ACHN (cell line): Measurements from ENCODE around the gene C2orf74.
A peak's percentile ranks its signal among the peaks of the same experiment; 100 is the strongest.

Source experiments
- DNase-seq: peaks from one replicate; pipeline ENCODE4 v3.0.0-alpha.2; 2015
- in situ Hi-C: cut with HindIII; loops from 2 replicates; pipeline ENCODE4 v1.10.0; 2017; ENCODE audit warnings: low sequenced_read_pairs, low pct_ligation_motif_present, low pct_unique_long_range_greater_than_20kb

Gene C2orf74

DNA sequence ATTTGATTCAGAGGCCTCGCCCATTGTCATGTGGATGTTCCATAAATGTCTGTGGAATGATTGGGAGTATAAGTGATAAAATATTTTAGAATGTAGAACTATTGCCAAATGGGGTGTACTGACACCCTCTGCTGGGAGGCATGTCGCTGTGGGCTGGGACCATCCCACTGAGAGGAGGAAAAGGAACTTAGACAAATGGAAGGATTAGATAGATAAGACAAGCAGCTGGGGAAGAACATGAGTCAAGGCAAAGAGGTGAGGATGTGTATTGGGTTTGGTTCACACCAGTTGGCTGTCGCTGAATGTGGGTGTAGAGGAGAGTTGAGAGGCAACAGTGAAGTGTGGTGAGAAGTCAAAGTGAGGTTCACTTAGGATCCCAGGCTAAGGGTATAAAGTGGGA, 4.0 kb downstream of the C2orf74 start:
- in situ Hi-C loops = no loop called here
- DNase-seq = no peak

- DNase-seq = no peak
- in situ Hi-C loops = no loop called here
Measured at GRCh38 chr2:61167579-61167978, 5.6 kb downstream of the C2orf74 start.

GRCh38 chr2:61172671-61173070, 10.7 kb downstream of the C2orf74 start:
- no peak for DNase-seq
- in situ Hi-C loops = no loop called here

GRCh38 chr2:61173116-61173515, 11.1 kb downstream of the C2orf74 start:
- in situ Hi-C loops = no loop called here
- DNase-seq = no peak

DNA sequence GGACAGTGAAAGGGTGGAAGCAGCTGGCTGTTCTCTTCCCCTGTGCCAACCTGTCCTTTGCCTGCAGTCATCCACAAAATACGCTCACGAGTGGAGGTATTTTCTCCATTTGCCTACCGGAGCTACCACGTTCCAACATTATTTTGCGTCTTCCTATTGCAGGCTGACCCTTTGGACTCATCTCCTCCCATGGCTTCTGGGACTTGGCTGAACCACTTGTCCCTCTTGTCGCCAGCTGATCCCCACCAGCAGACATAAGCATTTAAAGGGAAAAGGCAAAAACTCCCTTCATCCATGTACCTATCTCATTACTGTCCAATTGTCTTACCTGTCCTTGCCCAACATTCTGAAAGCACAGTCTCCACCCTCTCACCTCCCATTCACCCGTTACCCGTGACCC, 13.0 kb downstream of the C2orf74 start:
- in situ Hi-C loops = no loop called here
- DNase-seq = no peak

DNA sequence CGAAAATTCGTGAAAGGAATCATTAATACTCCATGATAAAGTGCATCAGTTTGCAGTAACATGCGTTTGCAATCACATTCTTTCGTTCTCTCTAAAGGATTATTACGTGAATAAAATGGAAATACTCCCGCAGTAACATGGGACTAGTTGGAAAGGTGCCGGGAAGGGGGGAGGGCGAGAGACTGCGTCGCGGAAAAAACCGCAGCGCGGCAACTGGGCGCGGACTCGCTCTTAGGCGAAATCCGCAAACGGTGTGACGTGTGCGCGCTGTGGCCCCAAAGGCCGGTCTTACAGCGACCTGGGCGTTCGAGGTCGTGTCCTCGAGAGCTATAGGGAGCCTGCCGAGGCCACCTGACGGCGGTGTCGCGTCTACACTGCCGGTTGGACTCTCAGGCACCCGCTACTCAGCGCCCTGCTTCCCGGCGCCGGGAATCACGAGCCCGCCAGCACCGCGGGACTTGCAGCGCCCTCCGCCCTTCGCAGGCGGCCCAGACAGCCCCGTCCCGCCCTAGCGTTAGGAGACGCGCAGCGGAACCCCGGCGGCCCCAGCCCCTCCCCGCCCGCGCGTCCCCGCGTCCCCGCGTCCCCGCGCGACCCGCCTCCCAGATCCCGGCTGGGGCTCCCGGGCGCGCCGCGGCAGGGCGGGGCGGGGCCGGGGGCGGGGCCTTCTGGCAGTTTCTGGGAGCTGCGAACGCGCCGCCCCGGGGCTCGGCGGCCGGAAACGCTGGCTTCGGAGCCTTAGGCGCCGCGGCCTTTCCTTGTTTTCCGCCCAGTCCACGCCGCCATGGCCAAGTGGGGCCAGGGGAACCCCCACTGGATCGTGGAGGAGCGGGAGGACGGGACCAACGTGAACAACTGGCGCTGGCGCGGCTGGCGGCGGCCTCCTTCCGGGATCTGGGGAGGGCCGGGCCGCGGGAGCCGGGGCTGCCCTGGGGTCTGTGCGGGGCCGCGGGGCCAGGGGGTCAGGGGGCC, 15.1 kb downstream of the C2orf74 start:
- peak; percentile 95 for DNase-seq
- in situ Hi-C loops = no loop called here

DNA sequence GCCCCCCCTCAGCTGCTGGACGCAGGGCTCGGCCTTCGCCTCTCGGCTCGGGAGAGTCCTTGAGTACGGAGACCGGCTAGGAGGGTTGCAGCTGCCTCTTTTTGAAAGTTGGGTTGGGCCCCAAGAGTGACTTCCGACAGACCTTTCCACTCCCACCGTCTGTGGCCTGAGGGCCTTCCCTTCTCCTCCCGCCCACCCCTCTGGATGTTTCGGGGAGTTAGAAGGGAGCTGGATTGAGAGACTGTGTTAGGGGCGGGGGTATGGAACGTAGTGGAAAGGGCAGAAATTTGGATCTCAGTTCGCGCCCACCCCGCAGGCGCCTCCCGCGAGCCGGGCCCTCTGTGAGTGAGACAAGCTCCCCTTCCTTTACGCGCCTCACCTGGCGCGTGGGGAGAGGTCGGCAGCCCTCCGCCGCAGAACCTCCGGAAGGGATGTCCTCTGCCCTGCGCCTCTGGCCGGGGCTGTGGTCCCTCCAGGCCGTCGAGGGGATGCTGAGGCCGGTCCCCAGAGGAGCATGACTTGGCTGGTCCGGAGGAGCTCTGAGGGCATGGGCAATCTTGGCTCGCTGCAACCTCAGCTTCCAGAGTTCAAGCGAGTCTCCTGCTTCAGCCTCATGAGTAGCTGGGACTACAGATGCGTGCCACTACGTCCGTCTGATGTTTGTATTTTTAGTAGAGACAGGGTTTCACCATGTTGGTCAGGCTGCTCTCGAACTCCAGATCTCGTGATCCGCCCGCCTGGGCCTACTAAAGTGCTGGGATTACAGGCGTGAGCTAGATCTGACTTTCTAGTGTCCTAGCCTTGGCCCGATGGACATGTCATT, 15.9 kb downstream of the C2orf74 start:
- in situ Hi-C loops = no loop called here
- DNase-seq = peak; percentile 37

DNA sequence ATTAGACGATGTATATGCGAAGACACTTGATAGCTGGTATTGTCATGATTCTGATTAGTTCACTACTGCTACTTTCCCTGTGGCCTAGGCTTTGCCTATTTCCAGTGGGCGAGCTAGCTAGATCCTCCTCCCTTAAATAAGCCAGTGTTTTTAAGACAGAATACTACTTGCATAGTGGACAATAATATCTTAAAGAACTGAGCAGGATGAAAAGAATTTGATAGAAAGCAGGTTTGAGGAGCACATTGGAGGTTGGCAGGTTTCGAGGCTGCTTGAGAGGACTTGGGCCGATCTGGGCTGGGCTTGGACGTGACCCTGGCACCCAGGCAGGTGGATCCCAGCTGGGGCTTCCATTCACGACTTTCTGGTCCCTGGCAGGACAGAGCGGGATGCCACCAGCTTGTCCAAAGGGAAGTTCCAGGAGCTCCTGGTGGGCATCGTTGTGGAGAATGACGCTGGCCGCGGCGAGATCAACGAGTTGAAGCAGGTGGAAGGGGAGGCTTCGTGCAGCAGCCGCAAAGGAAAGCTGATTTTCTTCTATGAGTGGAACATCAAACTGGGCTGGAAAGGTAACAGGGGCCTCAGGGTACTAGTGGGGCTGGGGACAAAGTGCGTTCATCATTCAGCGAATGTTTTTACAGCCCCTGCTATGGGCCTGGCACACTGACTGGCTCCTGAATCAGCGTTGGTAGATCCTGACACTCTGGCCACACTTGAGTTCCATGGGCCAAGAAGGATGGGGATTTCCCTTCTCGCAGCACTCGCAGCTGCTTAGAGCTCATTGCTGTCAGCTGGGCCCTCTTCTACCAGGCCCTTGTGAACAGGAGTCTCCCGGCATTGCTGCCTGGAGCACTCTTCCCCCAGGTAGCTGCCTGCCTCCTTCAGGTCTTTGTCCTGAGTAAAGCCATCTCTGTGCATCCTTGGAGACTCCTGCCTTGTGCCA, 16.9 kb downstream of the C2orf74 start:
- peak; percentile 16 for DNase-seq

GRCh38 chr2:61179701-61180639, 18.0 kb downstream of the C2orf74 start:
- DNase-seq = no peak
- in situ Hi-C loops = no loop called here

More for the DNA sequence above, 16.9 kb downstream of the C2orf74 start:
- in situ Hi-C loops = no loop called here

DNA sequence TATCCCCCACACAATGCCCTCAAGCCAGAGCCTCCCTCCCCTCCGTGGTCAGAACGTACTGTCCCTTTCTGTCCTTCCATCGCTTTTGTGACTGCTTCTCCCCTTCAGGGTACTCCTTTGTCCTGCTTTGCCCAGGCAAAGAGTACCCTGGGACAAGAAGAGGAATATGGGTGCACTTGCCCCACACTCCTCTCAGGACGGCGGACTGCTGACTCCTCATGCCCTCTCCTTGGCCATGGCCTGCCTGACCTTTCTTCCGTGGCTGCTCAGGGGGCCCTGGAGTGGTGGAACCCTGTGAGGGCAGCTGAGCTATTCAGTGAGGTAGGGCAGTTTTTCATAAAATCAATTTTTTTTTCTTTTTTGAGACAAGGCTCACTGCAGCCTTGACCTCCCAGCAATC, 18.7 kb downstream of the C2orf74 start:
- no peak for DNase-seq
- in situ Hi-C loops = no loop called here

GRCh38 chr2:61181382-61182058, 19.5 kb downstream of the C2orf74 start:
- DNase-seq = no peak
- in situ Hi-C loops = no loop called here

DNA sequence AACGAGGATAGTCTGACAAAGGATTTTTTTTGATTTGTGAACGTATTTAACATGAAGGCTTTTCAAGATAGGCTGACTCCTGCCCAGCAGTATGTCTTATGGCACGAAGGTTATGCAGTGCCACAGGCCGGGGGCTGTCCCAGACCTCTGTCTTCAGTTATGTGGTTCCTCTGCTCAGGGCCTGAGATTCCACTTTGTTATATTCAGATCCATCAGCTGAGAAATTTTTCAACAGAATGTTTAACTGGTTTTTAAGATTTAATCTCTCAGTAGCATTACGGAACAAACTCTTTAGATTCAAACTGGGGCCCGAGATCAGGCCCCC, 20.0 kb downstream of the C2orf74 start:
- in situ Hi-C loops = no loop called here
- DNase-seq = no peak

DNA sequence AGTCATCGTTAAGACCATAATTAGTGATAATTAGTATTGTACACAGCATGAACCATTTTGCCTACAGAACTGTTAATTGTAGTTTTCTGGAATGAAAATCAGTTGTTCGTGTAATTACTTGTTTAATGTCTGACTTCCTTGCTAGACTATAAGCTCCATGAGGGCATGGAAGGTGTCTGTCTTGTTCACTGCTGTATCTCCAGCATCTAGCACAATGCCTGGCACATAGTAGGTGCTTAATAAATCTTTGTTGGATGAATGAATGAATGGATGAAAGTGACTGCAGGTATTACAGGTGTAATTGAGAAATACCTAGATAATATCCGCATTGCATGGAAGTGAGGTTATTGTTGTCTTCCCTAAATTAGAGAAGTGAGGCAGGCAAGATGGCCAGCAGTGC, 21.8 kb downstream of the C2orf74 start:
- DNase-seq = no peak
- in situ Hi-C loops = no loop called here

GRCh38 chr2:61184263-61184662, 22.3 kb downstream of the C2orf74 start:
- in situ Hi-C loops = no loop called here
- DNase-seq = no peak

DNA sequence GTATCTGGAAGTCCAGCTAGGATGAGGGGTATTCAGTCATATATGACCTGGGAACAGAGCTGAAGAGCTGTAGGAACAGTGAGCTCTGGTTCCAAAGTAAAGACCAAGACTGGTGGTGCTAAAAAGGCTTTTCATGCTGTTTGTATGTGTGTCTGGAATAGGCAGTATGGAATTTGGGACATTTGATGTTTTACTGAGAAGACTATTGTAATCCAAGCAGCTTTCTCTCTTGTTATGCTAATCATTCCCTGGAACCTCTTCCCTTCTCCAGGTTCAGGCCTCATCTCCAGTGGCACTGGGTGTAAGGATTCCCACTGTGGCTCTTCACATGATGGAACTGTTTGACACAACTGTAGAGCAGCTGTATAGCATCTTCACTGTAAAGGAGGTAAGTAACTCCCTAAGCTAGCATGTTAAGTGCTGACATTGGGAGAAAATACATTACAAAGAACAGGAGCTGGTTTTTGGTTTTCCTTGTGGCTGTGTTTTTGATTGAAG, 23.3 kb downstream of the C2orf74 start:
- no peak for DNase-seq

DNA sequence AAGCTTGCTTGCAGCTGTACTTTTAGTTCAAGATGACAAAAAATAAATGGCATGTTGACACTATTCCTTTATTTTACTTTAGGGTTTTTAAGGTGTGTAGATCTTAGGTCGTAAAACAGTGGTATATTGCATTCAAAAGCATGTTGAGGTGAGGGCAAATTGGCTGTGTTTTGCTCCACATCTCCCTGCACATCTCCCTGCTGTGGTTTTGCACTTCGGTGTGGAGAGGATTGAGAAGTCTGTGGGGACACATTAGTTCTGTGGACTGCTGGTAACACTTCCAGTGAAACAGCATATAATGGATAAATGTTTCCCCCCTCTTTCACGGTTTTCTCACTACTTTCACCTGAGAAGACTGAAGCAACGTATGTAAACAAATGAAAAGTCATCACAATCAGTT, 25.1 kb downstream of the C2orf74 start:
- in situ Hi-C loops = no loop called here
- DNase-seq = no peak

More for the DNA sequence above, 23.3 kb downstream of the C2orf74 start:
- in situ Hi-C loops = no loop called here
